Astrocyte (in vitro differentiated cells and primary cell): Measurements from ENCODE around the gene FBXO34.
A peak's percentile ranks its signal among the peaks of the same experiment; 100 is the strongest.

Experiments
- EZH2 ChIP-seq: IDR thresholded peaks from 2 replicates; pipeline ENCODE4 v1.6.1; 2012; ENCODE audit warnings: mild to moderate bottlenecking, low read length, inconsistent platforms; ENCODE audit not compliant: insufficient read depth
- TF ChIP-seq, protein P1 (sequence below): IDR thresholded peaks from 2 replicates; pipeline ENCODE4 v1.5.1; 2011; ENCODE audit warnings: low read depth, mild to moderate bottlenecking, inconsistent platforms, low read length, moderate library complexity; ENCODE audit not compliant: insufficient read depth

- TF ChIP-seq, protein P1, sequence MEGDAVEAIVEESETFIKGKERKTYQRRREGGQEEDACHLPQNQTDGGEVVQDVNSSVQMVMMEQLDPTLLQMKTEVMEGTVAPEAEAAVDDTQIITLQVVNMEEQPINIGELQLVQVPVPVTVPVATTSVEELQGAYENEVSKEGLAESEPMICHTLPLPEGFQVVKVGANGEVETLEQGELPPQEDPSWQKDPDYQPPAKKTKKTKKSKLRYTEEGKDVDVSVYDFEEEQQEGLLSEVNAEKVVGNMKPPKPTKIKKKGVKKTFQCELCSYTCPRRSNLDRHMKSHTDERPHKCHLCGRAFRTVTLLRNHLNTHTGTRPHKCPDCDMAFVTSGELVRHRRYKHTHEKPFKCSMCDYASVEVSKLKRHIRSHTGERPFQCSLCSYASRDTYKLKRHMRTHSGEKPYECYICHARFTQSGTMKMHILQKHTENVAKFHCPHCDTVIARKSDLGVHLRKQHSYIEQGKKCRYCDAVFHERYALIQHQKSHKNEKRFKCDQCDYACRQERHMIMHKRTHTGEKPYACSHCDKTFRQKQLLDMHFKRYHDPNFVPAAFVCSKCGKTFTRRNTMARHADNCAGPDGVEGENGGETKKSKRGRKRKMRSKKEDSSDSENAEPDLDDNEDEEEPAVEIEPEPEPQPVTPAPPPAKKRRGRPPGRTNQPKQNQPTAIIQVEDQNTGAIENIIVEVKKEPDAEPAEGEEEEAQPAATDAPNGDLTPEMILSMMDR, result peak; percentile 62
- TF ChIP-seq EZH2, result no peak
Measured at GRCh38 chr14:55245657-55246268, 25.5 kb upstream of the FBXO34 start.
